ENCODE measurements around the gene YY1AP1. TPM values are rescaled to one million over a fixed set of nuclear protein-coding genes. Genes with fewer than 3 reads are reported as not detected.
"Not testable (repeated sequence)": the region's sequence is repeated elsewhere in the genome, so short reads cannot be mapped to it uniquely, and the experiment has no call there.

The YY1AP1 gene
- total RNA-seq, 3 donors from 2014 or later = 44.9 to 52.7 (median 50.1) TPM

DNA sequence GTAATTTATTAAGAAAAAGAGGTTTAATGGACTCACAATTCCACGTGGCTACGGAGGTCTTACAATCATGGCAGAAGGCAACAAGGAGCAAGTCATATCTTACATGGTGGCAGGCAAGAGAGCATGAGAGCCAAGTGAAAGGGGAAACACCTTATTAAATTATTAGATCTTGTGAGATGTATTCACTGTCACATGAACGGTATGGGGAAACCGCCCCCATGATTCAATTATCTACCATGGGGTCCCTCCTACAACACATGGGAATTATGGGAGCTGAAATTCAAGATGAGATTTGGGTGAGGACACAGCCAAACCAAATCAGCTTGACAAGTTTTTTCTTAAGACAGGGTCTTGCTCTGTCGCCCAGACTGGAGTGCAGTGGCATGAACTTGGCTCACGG lies 14.6 kb upstream of the YY1AP1 start:
- Mint-ChIP-seq H3K4me3 (no peak overlapping the region), H3K9me3 (no peaks in the 10 kb centered on the region), H3K4me1 (ENCODE audit: low read depth) (peaks cover 27% of the 10 kb centered on the region), H3K36me3 (ENCODE audit: insufficient read depth) (peaks cover 14% of the 10 kb centered on the region), H3K27me3 (ENCODE audit: low read depth) (no peaks in the 10 kb centered on the region)
- ATAC-seq (no peak), DNase-seq (no peak)

DNA sequence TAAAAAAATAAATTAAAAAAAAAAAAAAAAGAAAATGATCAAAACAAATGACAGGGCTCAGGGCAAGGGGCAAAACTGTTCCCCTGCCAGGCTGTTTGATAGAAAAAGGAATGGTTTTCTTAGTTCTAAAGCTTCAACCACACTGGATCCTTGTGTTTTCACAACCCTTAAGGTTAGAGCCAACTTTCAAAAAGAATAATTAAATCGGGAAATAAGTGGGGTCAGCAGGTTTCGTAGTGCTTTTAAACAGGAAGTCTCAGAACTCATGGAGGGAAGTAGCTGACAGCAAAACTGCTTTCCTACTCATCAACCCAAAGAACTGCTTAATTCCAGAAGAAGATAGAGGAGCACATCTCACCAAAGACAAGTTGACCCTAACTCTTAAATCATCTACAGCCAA lies 13.1 kb upstream of the YY1AP1 start:
- ATAC-seq; H3K27me3 Mint-ChIP-seq (ENCODE audit: low read depth); H3K4me3 Mint-ChIP-seq; H3K9me3 Mint-ChIP-seq; DNase-seq: not testable (repeated sequence)
- Mint-ChIP-seq H3K4me1 (ENCODE audit: low read depth) (peaks cover 34% of the 10 kb centered on the region), H3K36me3 (ENCODE audit: insufficient read depth) (peaks cover 16% of the 10 kb centered on the region)

DNA sequence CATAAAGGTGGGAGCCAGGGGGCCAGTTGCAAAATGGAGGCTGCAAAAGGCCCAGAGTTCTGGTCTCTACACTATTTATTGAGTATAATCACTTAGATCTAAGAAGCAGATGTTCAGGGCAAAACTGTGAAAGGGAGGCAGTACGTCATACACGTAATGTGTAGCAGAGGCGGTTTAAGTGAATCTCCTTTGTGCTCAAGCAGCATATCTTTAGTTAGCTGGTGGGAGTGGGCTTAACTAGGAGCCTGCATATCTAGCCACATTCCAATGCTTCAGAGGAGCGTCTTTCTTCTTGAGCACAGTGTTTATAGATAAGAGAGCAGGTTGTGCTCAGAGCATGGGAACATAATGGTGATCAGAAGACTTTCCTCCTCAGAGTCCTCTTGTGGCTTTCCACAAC lies 10.5 kb upstream of the YY1AP1 start:
- H3K9me3 Mint-ChIP-seq; DNase-seq; ATAC-seq; H3K27me3 Mint-ChIP-seq (ENCODE audit: low read depth); H3K4me3 Mint-ChIP-seq: not testable (repeated sequence)
- peaks cover 52% of the 10 kb centered on the region for H3K4me1 Mint-ChIP-seq (ENCODE audit: low read depth)
- H3K36me3 Mint-ChIP-seq (ENCODE audit: insufficient read depth) = peaks cover 19% of the 10 kb centered on the region

DNA sequence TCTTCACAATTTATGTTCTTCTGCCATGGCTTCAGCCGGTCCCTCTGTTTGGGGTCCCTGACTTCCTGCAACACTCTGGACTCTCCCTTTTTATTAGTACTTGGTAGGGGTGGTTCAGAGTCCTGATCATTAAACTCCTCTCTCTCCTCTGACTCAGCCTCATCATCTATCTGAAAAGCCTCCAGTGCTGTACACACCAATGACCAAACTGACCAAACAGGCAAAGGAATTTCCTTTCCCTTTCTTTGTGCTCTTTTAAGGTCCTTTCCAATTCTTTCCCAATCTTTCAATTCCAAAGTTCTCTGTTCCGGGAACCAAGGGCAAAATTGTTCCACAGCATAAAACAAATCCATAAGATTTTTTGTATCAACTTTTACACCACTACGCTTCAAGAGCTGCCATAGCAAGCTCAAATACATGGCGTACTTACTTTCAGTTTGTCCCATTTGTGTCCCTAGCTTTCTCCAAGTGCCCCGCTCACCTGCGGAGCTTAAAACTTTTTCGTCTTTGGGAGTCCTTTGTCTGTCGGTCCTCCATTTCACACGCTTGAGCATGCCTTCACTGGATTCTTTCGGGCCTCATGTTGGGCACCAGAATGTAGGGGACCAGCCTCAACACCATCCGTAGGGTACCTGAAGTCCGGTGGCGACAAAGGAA lies 9.9 kb upstream of the YY1AP1 start:
- Mint-ChIP-seq H3K4me1 (ENCODE audit: low read depth) (peaks cover 57% of the 10 kb centered on the region), H3K36me3 (ENCODE audit: insufficient read depth) (peaks cover 19% of the 10 kb centered on the region), H3K9me3 (no peaks in the 10 kb centered on the region), H3K27me3 (ENCODE audit: low read depth) (no peaks in the 10 kb centered on the region), H3K4me3 (no peak overlapping the region)
- DNase-seq = no peak
- no peak for ATAC-seq

DNA sequence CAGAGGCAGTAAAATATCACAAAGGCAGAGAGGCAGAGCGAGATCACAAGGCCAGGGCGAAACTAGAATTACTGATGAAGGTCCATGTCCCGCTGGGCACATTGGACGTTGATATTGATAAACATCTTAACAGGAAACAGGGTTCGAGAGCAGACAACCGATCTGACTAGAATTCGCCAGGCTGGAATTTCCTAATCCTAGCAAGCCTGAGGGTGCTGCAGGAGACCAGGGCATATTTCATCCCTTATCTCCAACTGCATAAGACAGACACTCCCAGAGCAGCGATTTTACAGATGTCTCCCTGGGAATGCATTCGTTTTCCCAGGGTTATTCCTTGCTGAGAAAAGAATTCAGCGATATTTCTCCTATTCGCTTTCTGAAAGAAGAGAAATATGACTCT lies 9.0 kb upstream of the YY1AP1 start:
- not testable (repeated sequence) for ATAC-seq; H3K9me3 Mint-ChIP-seq; DNase-seq; H3K4me3 Mint-ChIP-seq; H3K27me3 Mint-ChIP-seq (ENCODE audit: low read depth)
- H3K36me3 Mint-ChIP-seq (ENCODE audit: insufficient read depth) = peaks cover 22% of the 10 kb centered on the region
- H3K4me1 Mint-ChIP-seq (ENCODE audit: low read depth) = peaks cover 61% of the 10 kb centered on the region

DNA sequence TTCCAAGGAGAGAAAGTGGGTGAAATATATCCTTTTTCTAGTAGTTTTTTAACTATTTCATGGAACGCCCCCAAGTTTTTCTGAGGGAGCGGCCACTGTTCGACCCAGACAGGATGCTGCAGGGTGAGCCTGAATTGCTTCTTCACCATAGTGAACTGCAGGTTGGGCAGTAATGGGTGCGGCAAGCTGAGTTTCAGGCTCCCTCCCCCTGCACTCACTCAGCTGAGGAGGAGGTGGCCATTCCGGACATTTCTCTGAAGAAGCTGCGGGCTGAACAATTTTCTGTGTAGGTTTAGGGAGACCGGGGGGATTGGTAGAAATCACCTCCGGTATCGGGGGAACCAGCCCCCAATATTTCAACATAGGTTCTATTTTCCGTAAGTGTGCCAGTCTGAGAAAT lies 8.5 kb upstream of the YY1AP1 start:
- no peak for ATAC-seq
- Mint-ChIP-seq H3K4me1 (ENCODE audit: low read depth) (peaks cover 63% of the 10 kb centered on the region), H3K27me3 (ENCODE audit: low read depth) (no peaks in the 10 kb centered on the region), H3K4me3 (no peak overlapping the region), H3K9me3 (no peaks in the 10 kb centered on the region), H3K36me3 (ENCODE audit: insufficient read depth) (peaks cover 26% of the 10 kb centered on the region)
- no peak for DNase-seq

DNA sequence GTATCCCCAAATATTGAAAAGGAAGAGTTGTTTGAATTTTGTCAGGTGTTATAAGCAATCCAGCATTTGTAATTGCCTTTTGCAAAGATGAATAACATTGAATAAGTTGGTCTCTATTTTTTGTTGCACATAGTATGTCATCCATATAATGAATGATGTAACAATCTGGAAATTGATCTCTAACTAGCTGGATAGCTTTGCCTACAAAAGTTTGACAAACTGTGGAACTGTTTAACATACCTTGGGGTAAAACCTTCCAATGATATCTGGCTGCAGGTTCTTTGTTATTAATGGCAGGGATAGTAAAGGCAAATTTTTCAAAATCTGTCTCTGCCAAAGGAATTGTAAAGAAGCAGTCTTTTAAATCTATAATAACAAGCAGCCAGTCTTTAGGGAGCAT lies 8.0 kb upstream of the YY1AP1 start:
- H3K4me1 Mint-ChIP-seq (ENCODE audit: low read depth) = peaks cover 68% of the 10 kb centered on the region

DNA sequence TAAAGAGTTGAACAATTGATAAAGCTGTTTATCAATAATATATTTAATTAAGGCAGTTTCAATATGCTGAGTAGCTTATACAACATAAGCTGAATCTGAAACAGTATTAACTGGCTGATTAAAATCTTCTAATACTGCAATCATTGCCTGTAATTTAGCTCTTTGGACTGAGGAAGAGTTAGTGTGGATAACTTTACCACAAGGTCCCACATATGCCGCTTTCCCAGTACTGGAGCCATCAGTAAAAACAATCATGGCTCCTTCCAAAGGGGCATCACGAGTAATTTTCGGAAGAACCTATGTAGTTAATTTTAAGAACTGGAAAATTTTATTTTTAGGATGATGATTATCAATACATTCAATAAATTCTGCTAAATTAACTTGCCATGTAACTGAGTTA lies 7.0 kb upstream of the YY1AP1 start:
- DNase-seq (no peak), ATAC-seq (no peak)
- peaks cover 77% of the 10 kb centered on the region for H3K4me1 Mint-ChIP-seq (ENCODE audit: low read depth)
- no peaks in the 10 kb centered on the region for H3K9me3 Mint-ChIP-seq
- no peak overlapping the region for H3K4me3 Mint-ChIP-seq
- H3K36me3 Mint-ChIP-seq (ENCODE audit: insufficient read depth) = peaks cover 37% of the 10 kb centered on the region
- no peaks in the 10 kb centered on the region for H3K27me3 Mint-ChIP-seq (ENCODE audit: low read depth)

More for the DNA sequence above, 8.0 kb upstream of the YY1AP1 start:
- no peak for DNase-seq
- no peak overlapping the region for H3K4me3 Mint-ChIP-seq
- no peaks in the 10 kb centered on the region for H3K27me3 Mint-ChIP-seq (ENCODE audit: low read depth)
- H3K9me3 Mint-ChIP-seq = no peaks in the 10 kb centered on the region
- H3K36me3 Mint-ChIP-seq (ENCODE audit: insufficient read depth) = peaks cover 31% of the 10 kb centered on the region
- no peak for ATAC-seq

DNA sequence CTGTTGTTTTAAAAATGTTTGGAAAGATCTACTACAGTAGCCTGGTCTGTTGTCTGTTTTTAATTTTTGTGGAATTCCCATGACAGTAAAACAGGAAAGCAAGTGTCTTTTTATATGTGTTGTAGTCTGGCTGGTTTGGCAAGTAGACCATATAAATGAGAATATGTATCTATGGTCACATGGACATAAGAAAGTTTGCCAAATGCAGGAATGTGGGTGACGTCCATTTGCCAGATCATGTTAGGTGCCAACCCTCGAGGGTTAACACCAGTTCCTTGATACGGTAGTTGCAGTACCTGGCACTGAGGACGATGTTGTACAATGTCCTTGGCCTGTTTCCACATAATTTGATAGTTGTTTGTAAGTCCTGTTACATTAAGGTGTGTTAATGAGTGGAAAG lies 6.5 kb upstream of the YY1AP1 start:
- Mint-ChIP-seq H3K9me3 (no peaks in the 10 kb centered on the region), H3K36me3 (ENCODE audit: insufficient read depth) (peaks cover 40% of the 10 kb centered on the region), H3K4me1 (ENCODE audit: low read depth) (peaks cover 79% of the 10 kb centered on the region), H3K4me3 (no peak overlapping the region), H3K27me3 (ENCODE audit: low read depth) (no peaks in the 10 kb centered on the region)
- no peak for DNase-seq
- ATAC-seq = no peak

DNA sequence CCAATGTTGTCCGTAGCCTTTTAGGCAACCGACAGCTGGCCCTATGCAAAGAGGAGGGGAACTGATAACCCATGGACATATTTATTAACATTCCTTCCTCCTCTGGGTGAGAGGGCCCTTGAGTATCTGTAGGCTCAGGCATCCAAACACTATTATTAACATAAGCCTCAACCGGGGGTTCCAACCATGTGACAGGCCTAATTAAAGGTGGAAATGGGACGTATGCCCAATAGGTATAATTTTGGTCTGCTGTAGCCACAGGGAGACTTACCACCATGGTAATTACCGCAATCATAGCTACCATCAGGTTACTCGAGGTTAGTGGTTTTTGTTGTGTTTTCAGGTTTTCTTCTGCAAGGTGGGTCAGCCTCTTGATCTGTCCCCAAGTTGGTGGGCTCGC lies 5.6 kb upstream of the YY1AP1 start:
- Mint-ChIP-seq H3K4me1 (ENCODE audit: low read depth) (peaks cover 85% of the 10 kb centered on the region), H3K4me3 (no peak overlapping the region), H3K27me3 (ENCODE audit: low read depth) (no peaks in the 10 kb centered on the region), H3K36me3 (ENCODE audit: insufficient read depth) (peaks cover 46% of the 10 kb centered on the region), H3K9me3 (no peaks in the 10 kb centered on the region)
- no peak for ATAC-seq
- no peak for DNase-seq

DNA sequence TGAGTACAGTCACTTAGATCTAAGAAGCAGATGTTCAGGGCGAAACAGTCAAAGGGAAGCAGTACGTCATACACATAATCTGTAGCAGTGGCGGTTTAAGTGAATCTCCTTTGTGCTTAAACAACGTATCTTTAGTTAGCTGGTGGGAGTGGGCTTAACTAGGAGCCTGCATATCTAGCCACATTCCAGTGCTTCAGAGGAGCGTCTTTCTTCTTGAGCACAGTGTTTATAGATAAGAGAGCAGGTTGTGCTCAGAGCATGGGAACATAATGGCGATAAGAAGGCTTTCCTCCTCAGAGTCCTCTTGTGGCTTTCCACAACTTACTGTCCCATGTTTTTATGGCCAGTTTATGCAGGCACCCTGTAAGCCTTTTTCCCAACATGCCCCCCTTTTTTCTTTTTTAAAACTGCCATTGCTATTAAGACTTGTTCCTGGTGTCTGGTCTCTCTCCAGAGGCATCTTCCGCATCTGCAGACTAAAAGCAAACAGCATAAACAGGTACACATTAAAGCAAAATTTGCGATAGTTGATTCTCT lies 3.5 kb upstream of the YY1AP1 start:
- ATAC-seq (no peak), DNase-seq (no peak)
- no peaks in the 10 kb centered on the region for H3K27me3 Mint-ChIP-seq (ENCODE audit: low read depth)
- peaks cover 68% of the 10 kb centered on the region for H3K4me1 Mint-ChIP-seq (ENCODE audit: low read depth)
- H3K36me3 Mint-ChIP-seq (ENCODE audit: insufficient read depth) = peaks cover 34% of the 10 kb centered on the region
- no peaks in the 10 kb centered on the region for H3K9me3 Mint-ChIP-seq
- H3K4me3 Mint-ChIP-seq = peak overlapping the region; percentile 97

DNA sequence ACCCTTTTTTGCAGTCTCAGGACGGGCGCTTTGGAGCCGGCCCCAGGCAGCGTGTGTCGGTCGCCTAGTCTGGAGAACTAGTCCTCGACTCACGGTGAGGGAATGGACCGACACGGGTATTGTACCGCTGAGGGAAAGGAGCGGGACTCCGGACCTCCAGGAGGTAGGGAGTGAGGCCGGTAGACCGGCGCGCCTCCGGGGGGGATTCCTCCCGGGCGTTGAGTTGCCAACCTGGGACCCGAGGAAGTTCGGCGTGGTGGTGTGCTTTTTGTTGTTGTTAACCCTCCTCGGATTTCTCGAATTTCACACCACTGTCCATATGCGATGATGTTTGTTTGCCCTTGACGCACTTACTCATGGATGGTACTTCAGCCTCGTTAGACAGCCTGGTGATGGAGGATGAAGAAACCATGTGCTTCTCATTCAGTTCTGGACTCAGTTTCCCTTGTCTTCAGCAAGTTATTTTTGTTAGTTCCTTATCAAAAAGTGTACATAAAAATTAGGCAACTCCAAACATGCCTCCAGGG lies 570 bp upstream of the YY1AP1 start, which contains the start of gene DAP3:
Gene DAP3, plus strand, starts transcription at position 11 of the 527 bp plus-strand sequence. CDS start 20,689 bp downstream, outside the sequence.
- H3K9me3 Mint-ChIP-seq; H3K27me3 Mint-ChIP-seq (ENCODE audit: low read depth); DNase-seq: not testable (repeated sequence)
- peak within 1 kb of the TSS; percentile 97 for H3K4me3 Mint-ChIP-seq
- peaks cover 69% of the 10 kb centered on the region for H3K4me1 Mint-ChIP-seq (ENCODE audit: low read depth)
- ATAC-seq = peak in 1 of 2 donors; percentile 3
- H3K36me3 Mint-ChIP-seq (ENCODE audit: insufficient read depth) = peaks cover 34% of the 10 kb centered on the region

DNA sequence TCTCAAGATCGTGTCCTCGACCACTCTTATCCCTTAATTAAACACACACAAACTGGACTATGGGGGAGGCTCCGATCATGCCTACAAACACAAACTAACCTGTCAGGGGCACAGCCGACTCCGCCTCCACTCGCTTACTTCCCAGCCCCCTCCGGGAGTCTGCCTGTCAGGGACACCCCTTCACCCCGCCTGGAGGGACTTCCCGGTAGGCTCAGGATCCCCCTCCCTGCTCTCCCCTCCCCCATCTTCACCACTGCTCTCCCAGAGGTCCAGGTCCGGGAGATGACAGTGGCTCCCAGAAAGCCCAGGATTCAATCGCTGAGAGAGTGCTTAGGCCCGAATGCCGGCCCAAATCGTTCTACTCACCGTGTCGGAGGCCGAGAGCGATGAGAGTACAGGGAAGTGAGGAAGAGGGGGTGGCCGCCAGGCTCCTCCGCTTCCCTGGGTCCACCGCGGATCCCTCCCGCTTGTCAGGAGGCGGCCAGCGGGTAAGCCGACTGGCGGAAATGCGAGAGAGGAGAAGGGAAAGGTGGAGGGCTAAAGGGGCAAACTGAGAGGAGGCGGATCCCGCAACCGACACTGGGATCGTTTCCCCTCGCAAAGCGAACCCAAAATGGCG lies 760 bp downstream of the YY1AP1 start:
- peaks cover 64% of the 10 kb centered on the region for H3K4me1 Mint-ChIP-seq (ENCODE audit: low read depth)
- H3K4me3 Mint-ChIP-seq = peak overlapping the region; percentile 97
- H3K9me3 Mint-ChIP-seq; H3K27me3 Mint-ChIP-seq (ENCODE audit: low read depth): not testable (repeated sequence)
- DNase-seq = peak; percentile 5
- H3K36me3 Mint-ChIP-seq (ENCODE audit: insufficient read depth) = peaks cover 33% of the 10 kb centered on the region
- peak; percentile 16 to 26 for ATAC-seq

DNA sequence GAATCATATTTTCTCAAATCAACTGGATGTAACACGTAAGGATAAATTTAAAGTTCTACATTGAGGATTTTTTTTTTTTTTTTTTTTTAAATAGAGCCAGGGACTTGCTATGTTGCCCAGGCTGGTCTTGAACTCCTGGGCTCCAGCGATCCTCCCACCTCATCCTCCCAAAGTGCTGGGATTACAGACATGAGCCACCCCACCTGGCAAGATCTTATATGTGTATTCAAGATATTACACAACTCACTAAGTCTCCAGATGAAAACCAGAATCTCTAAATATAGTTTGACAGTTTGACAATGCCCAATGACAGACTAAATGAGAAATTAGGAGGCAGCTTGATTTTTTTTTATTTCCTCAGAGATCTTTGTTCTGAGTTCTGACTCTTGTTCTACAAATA lies 6.8 kb downstream of the YY1AP1 start:
- H3K4me1 Mint-ChIP-seq (ENCODE audit: low read depth) = peaks cover 40% of the 10 kb centered on the region
- no peak for ATAC-seq
- H3K36me3 Mint-ChIP-seq (ENCODE audit: insufficient read depth) = peaks cover 30% of the 10 kb centered on the region

DNA sequence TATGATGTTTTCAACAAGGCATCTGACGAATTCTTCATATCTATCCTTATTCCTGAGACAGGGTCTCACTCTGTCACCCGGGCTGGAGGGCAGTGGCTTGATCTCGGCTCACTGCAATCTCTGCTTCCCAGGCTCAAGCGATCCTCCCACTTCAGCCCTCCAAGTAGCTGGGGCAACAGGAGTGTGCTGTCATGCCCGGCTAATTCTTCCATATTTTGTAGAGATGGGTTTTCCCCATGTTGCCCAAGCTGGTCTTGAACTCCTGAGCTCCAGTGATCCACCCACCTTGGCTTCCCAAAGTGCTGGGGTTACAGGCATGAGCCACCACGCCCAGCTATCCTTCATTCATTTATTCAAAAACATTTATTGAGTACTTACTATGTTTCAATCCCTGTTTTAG lies 8.0 kb downstream of the YY1AP1 start:
- no peak for ATAC-seq
- DNase-seq = no peak
- Mint-ChIP-seq H3K9me3 (no peaks in the 10 kb centered on the region), H3K36me3 (ENCODE audit: insufficient read depth) (peaks cover 32% of the 10 kb centered on the region), H3K27me3 (ENCODE audit: low read depth) (no peaks in the 10 kb centered on the region), H3K4me3 (no peak overlapping the region), H3K4me1 (ENCODE audit: low read depth) (peaks cover 30% of the 10 kb centered on the region)

More for the DNA sequence above, 6.8 kb downstream of the YY1AP1 start:
- no peaks in the 10 kb centered on the region for H3K27me3 Mint-ChIP-seq (ENCODE audit: low read depth)
- H3K9me3 Mint-ChIP-seq = no peaks in the 10 kb centered on the region
- H3K4me3 Mint-ChIP-seq = no peak overlapping the region
- no peak for DNase-seq

All from activated T-cell treated with anti-CD3 and anti-CD28 coated beads, Interleukin-2, amount 50 U/mL, for 4 hours (primary cell).